ENCODE measurements around the gene HOXC5.

DNA sequence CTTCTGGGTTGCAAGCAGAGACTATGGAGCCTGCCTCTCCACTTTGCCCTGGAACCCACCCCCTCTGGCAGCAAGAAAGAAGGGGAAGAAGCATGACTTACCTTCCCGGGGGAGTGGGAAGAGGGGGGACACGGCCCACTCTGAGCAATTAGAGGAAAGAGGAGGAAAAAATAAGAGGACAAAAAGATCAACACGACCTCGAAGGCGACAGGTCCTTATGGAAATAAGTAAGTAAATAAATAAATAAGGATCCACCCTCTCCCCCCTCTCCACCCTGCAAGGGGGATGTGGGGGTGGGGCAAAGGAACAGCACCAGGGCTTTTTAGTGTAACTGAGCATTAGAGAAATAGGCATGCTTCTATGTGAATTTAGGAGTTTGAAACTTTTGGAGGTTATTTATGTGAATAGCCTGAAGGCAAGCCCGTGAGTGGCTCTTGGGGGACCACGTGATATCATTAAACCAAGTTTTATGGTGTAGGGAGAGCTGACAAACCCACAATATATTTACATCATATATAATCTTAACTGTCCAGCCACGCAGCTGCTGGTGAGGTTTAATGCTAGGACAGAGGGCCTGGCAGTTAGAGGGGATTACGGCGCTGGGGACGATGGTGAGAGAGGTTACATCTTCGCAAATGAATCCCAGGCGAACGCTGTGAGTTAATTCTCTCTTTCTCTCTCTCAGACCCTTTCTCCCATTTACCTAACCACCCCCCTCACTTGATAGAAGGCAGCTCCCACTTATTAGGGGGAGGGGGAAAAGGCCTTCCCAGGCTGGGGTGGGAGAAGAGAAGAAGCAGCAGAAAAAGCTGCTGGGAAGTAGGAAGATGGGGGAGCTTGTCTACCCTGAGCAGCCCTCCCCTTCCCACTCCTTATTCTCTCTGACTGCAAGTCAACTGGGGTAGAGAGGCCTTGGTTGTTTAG lies 4.8 kb downstream of the HOXC5 start:
- TF ChIP-seq, protein P1, sequence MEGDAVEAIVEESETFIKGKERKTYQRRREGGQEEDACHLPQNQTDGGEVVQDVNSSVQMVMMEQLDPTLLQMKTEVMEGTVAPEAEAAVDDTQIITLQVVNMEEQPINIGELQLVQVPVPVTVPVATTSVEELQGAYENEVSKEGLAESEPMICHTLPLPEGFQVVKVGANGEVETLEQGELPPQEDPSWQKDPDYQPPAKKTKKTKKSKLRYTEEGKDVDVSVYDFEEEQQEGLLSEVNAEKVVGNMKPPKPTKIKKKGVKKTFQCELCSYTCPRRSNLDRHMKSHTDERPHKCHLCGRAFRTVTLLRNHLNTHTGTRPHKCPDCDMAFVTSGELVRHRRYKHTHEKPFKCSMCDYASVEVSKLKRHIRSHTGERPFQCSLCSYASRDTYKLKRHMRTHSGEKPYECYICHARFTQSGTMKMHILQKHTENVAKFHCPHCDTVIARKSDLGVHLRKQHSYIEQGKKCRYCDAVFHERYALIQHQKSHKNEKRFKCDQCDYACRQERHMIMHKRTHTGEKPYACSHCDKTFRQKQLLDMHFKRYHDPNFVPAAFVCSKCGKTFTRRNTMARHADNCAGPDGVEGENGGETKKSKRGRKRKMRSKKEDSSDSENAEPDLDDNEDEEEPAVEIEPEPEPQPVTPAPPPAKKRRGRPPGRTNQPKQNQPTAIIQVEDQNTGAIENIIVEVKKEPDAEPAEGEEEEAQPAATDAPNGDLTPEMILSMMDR (conservative IDR thresholded peaks at IDR 0.05; ENCODE audit: low read length) = no peak
- no peak for TF ChIP-seq EZH2phosphoT487 (IDR thresholded peaks at IDR 0.05; ENCODE audit: borderline replicate concordance, low read depth, low read length)

All from OCI-LY7 (cell line).